GM21529 (cell line): ENCODE results near the gene SNCA.

ENCODE experiments used
- ATAC-seq: cut with Tn5 transposase; IDR thresholded peaks from one replicate; pipeline ENCODE4 v1.9.1; 2021; ENCODE audit not compliant: unreplicated experiment

SNCA gene

DNA sequence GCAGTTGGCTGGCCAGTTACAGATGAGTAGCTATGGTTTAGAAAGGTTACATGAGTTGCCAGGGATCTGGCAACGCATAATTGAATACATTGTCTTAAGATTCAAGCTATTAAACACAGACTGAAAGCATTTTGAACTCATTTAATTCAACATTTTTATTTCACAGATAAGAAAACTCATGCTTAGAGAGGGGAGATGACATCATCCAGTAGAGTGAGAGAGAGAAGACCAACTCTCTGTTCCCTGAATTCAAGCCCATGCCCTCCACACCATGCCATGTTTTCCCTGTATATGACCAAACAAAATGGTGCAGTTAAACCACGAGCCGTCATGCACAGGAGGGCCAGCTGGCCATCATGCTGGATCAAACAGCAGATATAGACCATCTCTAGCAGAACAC lies 22.6 kb downstream of the SNCA start:
- no peak for ATAC-seq

DNA sequence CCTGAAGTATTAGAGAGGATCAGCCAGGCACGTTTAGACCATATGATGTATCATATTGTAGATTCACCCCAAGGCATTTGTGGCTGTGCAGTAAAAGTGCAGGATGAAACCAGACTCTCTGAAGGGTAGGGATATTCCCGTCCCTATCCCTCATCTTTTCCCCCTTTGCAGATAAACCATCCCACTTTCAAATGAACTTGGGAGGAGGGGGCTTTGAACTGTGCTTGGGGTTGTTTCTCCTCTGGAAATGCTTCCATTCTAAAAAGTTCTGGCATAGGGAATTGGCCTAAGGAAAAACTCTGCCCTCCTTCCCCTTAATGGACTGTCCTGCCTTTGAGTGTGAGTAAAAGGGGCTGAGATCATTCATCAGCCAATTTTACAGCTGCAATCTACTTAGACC lies 23.8 kb downstream of the SNCA start:
- no peak for ATAC-seq

DNA sequence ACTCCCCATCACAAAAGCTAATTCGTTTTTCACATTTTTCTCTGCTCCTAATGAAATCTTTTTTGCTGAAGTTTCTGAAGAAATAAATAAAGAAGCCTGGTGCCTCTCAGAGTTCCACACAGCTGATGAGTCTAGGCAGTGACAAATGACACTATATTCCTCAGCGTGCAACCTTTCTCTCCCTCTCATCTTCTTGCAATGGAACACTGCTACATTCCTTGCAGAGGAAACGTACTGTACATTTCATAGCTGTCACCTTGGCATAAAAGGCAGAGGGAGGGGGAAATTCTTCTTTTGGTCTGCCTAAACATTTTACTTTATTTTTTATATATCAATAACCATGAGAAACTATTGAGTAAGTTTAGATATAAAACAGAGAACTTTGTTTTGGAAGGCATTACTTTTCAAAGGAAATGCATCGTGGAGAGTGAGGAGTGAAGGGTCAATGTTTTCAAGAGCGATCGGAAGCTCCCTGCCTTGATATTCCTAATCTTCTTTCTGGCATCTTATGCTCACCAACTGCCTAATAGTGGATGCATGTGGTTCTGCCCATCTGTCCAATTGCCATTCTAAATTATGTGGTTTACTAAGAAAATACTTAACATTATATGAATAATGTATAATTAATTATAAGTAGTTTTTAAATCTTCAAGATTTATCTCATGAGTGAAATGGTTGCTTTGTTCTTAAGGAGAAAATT lies 29.4 kb downstream of the SNCA start:
- ATAC-seq, result no peak

DNA sequence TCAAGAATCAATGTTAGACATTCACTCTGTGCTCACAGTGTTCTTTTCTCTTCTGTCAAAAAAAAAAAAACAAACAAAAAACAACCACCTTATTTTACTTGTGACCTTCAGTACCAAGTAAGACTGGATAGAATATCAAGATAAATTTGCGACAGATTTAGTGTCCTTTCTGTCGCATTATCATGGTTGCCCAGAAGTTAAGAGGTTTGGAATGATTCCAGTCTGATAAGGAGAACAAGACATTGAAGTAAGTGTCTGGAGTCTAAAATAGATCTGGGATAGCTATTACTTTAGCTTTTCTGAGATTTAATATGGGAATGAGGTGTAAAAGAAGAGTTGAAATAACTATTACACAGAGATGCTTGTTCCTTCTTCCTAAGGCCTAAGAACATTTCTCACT lies 31.7 kb downstream of the SNCA start:
- no peak for ATAC-seq

DNA sequence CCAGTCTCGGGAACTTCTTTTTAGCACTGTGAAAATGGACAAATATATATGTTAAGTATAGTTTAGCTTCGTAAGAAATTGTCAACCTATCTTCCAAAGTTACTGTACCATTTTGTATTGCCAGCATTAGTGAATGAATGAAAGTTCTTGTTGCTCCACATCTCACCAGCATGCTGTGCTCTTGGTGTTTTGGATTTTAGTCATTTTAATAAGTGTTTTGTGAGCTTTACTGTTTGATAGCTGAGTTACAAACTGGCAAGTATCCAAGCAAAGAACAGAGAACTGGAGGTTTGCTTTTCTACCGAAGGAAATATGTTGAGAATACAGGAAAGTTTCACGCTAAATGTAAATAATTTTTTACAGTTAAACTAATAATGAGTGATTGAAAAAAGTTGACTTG lies 33.0 kb downstream of the SNCA start:
- ATAC-seq, result no peak

DNA sequence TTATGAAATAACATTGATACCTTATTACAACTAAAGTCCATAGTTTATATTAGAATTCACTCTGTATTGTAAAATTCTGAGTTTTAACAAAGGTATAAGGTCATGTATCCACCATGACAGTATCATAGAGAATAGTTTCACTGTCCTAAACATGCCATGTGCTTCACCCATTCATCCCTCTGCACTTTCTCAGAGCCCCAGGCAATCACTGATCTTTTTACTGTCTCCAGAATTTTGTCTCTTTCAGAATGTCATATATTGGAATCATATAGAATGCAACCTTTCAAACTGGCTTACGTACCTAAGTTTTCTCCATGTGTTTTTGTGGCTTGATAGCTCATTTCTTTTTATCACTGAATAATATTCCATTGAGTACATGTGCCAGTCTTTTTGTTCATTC lies 33.9 kb downstream of the SNCA start:
- no peak for ATAC-seq

DNA sequence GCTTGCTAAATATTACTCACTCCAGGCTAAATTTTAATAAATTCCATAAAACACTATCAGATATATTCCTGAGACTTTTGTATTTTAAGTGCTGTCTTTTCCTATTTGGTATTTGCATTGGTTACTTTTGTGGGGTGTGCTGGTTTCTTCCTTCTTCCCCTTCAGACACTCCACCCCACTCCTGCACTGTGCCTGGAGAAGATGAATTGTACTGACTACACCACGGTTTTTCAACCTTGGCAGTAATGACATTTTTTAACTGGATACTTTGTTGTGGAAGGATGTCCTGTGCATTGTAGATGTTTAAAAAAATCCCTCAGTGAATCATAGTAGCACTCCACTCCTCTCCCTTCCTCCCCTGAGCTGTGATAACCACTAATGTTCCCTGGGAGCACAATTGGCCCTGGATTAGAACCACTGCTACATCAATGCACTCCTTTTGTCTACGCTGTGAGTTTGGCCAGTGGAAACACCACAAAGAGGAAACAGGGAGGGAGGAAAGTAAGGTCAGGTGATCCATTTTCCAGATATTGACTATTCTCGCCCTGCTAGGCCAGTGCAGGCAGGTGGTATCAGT lies 36.3 kb downstream of the SNCA start:
- no peak for ATAC-seq

DNA sequence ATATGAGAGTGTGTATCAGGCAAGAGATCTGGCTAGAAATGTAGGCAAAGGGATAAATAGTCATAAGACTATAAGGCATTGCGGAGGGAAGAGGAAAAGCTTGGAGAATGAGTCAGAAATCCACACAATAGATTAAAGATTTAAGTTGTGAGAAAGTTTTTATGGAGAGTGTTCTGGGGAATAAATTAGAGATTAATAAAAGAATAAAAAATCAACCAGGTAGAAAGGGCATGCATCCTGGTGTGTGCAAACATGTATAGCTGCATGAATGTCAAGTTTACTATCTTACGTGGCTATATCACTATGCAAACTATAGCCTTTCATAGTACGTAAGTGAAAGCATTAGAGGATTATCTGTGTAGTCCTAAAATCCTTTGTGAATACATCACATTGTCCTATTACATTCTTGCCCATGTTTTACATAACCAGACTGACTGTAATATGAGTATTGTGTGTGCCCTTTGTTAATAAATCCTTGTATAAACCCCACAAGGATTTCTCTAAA lies 36.9 kb downstream of the SNCA start:
- no peak for ATAC-seq

DNA sequence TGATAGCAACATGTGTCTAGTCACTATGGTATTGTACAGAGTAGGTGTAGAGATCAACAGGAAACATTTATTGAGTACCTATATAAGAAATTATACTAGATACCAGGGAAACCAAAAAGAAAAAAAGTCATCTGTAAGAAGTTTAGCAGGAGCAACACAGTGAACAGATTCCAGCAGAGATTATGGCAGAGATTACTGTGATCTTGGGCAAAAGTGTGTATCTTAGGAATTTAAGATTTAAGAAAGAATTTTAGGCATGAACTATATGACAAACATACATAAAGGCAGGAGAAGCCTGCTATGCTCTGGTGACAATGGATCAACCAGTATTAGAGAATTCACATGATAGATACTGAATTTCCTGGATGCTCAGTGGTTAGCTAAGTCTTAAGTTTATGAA lies 37.9 kb downstream of the SNCA start:
- no peak for ATAC-seq

DNA sequence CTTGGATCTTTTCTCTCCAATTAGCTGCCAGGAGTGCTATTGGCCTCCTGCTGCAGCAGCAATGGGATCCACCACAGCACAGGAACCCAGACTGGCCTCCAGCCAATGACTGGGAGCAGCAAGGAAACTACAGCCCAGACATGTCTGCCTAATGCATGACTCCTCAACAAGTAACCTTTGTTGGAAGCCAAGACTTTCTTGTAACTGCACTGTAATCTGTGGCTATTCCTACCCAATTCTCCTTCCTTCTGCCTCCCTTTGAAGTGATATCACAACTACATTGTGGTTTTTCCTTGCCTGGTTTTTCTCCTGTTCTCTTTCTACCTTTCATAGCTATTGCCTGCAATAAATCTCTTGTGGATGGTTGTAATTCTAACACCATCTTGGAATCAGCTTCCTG lies 39.8 kb downstream of the SNCA start:
- ATAC-seq, result no peak

DNA sequence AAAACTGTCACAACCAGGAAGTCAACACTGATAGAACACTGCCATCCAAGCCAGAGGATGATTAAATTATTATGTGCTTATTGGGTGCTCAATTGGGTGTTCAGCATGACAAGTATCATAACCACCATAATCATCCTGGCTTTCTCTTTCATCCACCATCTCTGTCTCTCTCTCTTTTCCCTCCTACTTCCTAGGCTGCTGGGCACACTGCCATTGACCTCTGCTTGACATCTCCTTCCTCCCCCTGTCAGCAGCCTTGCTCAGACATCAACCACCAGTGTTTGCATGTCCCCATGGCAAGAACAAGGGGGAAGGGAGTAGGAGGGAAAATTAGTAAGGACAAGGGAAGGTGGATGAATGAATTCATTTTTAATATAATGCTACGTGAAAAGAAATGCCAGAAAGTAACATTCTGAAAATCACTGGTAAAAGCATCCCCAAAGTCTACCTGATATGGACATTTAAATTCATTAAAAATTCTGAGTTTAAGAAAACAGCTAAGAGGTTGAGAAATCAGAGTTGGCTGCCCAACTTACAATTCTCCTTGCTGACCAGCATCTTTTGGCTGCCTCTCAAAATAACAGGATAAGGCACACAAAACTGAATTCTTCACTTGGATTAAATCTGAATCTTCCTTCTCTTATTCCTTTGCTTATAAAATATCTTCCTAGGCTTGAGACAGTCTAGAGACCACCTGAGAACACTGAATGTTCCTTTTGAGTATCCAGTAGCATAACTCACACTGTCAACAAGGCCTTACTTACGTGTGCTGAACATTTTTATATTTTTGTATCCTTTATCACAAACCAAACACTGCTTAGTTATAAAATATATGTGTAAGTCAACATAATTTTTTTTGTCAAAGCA lies 48.5 kb downstream of the SNCA start:
- ATAC-seq, result no peak

DNA sequence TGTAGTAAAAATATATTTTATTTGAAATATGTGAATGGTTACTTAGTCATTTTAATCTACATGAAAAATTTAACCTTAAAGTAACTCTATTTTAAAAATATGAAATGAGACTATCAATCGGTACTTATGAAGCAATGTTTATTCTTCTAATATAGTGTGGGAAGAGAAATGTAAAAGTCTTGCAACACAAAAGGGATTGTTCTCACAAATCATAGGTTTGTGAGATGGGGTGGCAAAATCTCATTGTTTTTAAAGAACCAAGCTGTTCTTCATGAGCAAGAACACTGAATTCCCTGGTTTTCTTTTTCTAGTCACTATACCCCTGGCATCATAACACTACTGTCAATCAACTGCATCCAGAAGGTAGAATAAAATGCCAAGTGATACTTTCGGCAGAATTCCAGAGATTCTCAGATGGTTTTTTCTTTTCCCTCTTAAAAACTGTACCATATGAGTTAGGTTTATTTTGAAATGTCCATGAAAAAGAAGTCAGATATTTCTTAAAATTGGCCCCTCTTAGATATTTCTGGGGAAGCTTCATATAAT lies 52.2 kb downstream of the SNCA start:
- no peak for ATAC-seq

DNA sequence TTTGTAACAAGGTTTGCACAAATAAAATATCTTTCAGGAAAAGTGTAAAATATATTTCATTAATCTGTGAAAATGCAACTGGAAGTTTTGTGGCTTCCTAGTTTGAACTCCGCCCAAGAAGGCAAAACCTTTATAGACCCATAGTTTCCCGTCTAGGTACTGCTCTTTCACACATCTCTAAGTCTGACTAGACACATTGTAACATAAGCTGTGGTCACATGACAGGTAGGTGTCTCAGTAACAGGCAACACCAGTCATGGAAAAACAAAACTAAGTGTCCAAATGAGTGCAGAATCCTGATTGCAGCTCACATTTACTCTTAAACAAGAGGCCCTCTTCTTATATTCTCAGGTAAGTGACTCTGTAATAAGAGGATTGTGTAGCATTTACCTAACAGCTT lies 55.6 kb downstream of the SNCA start:
- no peak for ATAC-seq

DNA sequence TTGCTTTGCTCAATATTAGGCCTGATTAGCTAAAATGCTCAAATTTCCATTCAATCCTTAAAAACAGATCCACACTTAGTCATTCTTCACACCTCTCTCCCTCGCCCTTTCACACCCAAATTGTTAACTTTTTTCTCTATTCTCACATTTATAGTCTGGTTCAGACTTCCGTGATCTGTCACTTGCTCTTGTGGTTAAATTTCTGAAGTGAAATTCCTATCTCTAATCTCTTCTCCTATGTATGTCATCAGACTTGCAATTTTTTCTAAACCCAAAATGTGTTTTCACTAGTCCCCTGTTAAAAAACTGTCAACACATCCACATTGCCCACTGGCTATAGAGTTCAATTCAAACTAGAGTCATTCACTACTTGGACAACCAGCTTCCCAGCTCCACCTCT lies 63.2 kb downstream of the SNCA start:
- ATAC-seq, result no peak

DNA sequence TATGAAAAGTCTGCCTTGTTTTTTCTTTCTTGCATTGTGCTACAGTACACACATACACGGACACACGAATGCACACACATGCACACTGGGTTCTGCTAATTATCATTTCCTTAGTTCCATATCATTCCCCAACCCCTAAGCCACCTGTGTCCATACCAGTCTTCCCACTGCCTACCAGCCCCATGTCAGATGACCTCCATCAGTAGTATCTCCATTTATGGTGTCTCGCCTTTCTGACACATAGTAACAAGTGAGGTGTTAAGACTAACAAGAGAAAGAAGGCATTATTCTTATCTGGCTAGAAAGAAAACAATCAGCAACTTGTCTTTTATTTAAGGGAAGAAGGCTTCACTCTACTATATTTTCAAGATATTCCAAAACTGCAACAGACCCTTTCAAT lies 67.1 kb downstream of the SNCA start:
- ATAC-seq, result no peak

DNA sequence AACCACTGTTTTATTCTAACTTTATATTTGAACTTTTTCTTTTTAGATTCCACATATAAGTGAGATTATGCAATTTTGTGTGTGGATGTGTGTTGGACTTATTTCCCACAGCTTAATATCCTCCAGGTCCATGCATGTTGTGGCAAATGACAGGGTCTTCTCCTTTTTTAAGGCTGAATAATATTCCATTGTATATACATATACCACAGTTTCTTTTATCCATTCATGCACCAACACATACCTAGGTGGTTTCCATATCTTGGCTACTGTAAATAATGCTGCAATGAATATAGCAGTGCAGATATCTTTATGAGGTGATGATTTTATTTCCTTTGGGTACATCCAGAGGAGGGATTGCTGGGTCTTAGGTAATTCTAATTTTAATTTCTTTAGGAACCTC lies 69.0 kb downstream of the SNCA start:
- ATAC-seq, result no peak

DNA sequence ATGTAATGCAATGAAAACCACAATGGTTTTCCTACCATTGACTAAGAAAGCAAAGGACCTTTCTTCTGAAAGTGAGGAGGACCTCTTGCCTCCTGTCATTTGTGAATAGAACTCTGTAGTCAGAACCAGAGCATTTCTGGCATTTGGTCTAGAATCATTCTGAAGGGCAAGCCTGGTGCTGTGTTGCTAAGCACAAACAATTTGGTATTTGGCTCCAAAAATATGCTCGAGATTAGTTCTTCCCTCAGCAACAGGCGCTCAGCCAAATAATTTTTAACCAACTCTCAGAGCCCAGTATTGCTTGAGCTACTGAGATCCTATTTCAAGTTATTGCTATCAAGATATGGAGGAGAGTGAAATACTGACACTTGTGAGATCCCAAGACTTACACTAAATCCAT lies 71.0 kb downstream of the SNCA start:
- no peak for ATAC-seq

DNA sequence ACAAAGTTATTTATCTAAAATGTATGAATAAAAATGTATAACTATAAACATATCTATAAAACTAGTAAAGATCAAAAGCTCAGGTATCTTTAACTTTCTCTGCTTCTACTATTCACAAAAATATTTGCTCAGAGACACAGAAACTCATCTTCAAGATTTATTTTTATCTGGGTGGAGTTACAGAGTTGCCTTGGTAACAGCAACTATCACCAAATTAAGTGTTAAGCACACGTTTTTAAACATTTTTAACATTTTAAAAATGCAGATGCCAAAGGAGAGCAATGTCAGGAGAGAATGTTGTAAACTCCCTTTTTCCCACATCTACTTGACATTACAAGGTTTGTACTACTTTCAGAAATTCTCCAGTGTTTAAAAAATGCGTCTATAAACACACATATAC lies 71.4 kb downstream of the SNCA start:
- ATAC-seq, result no peak

DNA sequence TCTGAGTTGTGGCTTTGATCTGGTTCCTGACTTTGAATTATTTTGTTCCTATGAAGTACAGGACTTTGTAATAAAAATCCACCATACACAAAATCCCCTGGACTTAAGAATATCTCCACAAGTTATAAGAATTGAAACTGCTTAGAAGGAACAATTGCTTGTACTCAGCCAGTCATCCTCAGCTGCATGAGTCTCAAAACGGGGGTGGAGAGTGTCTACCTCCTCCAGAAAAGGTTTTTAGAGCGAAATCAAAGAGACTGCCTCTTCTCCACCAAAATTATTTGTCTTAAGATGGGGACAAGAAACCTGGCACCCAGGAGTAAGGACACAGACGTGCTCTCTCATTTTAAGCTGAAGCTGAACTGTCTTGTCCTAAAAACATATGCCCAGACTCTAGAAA lies 74.7 kb downstream of the SNCA start:
- ATAC-seq, result no peak

DNA sequence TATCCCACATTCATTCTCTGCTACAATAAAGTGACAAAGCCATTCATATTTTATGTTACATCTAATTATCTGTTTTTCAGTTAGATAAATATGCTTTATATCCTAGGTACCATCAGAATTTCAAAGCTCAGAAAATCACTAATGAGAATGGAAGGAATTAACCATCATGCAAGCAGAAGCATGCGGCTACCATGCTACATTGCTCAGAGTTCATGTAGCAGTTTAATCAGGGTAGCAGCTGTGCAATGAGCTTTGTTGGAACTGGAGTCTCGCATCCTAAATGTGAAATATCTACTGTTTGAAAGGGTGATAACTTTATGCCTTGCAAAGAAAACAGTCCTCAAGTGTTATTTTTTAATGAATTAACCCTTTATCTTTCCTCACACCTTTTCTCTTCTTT lies 77.5 kb downstream of the SNCA start:
- ATAC-seq, result no peak

DNA sequence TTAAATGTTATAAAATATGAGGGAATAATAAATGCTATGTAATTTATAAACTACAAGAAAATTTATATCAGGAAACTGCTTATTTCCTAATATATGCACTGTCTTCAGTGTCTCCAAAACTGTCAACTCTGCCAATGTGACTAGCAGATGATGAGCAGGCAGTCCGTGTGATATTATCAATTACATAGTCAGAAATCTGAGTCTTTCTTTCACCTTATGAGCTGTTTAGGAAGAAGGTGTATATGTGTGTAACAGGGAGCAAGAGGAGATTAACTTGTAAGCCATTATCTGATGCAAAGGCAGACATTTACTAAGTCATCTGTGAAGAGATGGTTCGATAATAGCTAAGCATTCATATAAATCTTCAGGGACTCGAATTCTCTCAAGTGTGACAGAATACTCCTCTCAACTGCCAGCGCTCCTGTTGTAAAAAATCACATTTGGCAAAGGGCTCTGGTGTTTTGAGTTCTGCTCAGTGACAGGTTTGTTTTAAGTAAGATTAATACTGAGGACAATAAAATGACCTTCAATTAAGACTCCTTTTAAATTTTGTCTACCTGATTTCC lies 79.7 kb downstream of the SNCA start:
- no peak for ATAC-seq

DNA sequence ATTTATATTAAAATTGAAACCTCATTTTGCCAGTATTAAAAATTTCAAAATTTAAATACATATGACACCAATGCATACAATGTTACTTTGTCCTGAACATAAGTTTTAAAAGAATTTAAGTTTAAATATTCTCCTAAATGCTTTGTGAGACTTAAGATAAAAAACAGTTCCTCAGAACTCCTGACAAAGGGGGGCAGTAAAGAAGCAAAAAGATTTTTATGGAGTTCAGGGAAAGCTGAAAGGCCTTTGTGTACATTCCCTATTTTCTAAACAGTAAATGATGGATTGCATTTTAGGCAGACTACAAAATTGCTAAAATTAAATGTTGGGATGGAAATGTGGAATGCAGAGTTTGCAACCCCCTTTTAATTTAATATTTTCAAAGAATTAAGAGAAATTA lies 81.7 kb downstream of the SNCA start:
- no peak for ATAC-seq
